Neural crest cell (in vitro differentiated cells): ENCODE measurements around the gene ILK. TPM values are rescaled to one million over a fixed set of nuclear protein-coding genes. Genes with fewer than 3 reads are reported as not detected.

Source experiments
- DNase-seq: peaks from one replicate; pipeline ENCODE4 v3.0.0; 2021; ENCODE audit warnings: low read depth, mixed read lengths, low spot score
- H3K27ac Mint-ChIP-seq: one replicate; pipeline ENCODE4 v1.8.0; 2021; ENCODE audit warnings: mild to moderate bottlenecking, mixed read lengths; ENCODE audit not compliant: unreplicated experiment
- H3K27me3 Mint-ChIP-seq: 2 replicates; pipeline ENCODE4 v1.8.0; 2021; ENCODE audit warnings: low read depth, mild to moderate bottlenecking, mixed read lengths
- H3K36me3 Mint-ChIP-seq: 2 replicates; pipeline ENCODE4 v1.8.0; 2021; ENCODE audit warnings: low read depth, mild to moderate bottlenecking, mixed read lengths
- H3K4me1 Mint-ChIP-seq: 2 replicates; pipeline ENCODE4 v1.8.0; 2021; ENCODE audit warnings: mixed read lengths
- H3K4me3 Mint-ChIP-seq: one replicate; pipeline ENCODE4 v1.8.0; 2021; ENCODE audit warnings: mild to moderate bottlenecking, mixed read lengths
- H3K9me3 Mint-ChIP-seq: 2 replicates; pipeline ENCODE4 v1.8.0; 2021; ENCODE audit warnings: mixed read lengths
- total RNA-seq: library from RNA; stranded (reverse); gene quantifications from 2 replicates; pipeline ENCODE4 v1.2.1, GENCODE V29; 2021
- TF ChIP-seq, protein P1 (sequence below): fragments of 200-600 bp; sonication (generic); conservative IDR thresholded peaks from 2 replicates; pipeline ENCODE4 v1.5.0; 2021; ENCODE audit warnings: antibody characterized with exemption, mild to moderate bottlenecking

Gene ILK
- total RNA-seq, 1 donor from 2014 or later: 121 TPM

- H3K4me3 Mint-ChIP-seq: no peak overlapping the region
- peaks cover 19% of the 10 kb centered on the region for H3K36me3 Mint-ChIP-seq
- H3K27ac Mint-ChIP-seq: no peak overlapping the region
- H3K4me1 Mint-ChIP-seq: no peaks in the 10 kb centered on the region
- peaks cover 4% of the 10 kb centered on the region for H3K27me3 Mint-ChIP-seq
- DNase-seq: no peak
- H3K9me3 Mint-ChIP-seq: no peaks in the 10 kb centered on the region
- TF ChIP-seq, protein P1, sequence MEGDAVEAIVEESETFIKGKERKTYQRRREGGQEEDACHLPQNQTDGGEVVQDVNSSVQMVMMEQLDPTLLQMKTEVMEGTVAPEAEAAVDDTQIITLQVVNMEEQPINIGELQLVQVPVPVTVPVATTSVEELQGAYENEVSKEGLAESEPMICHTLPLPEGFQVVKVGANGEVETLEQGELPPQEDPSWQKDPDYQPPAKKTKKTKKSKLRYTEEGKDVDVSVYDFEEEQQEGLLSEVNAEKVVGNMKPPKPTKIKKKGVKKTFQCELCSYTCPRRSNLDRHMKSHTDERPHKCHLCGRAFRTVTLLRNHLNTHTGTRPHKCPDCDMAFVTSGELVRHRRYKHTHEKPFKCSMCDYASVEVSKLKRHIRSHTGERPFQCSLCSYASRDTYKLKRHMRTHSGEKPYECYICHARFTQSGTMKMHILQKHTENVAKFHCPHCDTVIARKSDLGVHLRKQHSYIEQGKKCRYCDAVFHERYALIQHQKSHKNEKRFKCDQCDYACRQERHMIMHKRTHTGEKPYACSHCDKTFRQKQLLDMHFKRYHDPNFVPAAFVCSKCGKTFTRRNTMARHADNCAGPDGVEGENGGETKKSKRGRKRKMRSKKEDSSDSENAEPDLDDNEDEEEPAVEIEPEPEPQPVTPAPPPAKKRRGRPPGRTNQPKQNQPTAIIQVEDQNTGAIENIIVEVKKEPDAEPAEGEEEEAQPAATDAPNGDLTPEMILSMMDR: no peak
Measured at GRCh38 chr11:6625832-6626420, 22.4 kb downstream of the ILK start.

DNA sequence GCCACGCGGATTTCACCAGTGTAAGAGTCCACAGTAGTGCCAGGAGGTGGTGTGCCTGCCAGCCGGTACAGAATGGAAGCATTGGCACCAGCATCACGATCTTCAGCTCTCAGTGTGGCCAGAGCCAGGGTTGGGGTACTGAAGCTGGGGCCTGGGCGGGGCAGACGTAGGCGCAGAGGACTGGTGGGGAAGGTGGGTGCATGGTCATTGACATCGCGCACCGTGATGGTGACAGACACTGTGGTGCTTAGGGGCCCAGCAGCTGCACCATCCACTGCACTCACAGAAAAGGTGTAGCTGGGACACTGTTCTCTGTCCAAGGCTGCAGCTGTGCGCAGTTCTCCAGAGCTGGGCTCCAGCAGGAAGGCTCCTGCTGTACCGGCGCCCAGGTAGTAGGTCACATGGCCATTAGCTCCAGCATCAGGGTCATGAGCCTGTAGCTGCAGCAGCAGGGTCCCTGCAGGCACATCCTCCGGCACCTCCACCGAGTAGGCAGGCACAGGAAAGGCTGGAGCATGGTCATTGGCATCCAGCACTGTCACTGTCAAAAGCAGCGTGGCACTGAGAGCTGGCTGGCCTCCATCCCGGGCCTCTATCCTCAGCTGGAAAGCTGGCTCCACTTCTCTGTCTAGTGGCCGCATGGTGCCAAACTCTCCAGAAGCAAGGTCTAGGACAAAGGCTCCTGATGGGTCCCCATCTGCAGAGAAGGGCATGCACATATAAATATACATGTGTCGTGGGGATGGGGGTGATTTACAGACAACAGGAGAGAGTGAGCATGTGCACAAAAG, 23.6 kb downstream of the ILK start:
- Mint-ChIP-seq H3K27ac (no peak overlapping the region), H3K4me3 (no peak overlapping the region), H3K4me1 (no peaks in the 10 kb centered on the region), H3K9me3 (no peaks in the 10 kb centered on the region), H3K36me3 (peaks cover 29% of the 10 kb centered on the region), H3K27me3 (peaks cover 14% of the 10 kb centered on the region)
- TF ChIP-seq, protein P1: no peak
- DNase-seq: no peak

DNA sequence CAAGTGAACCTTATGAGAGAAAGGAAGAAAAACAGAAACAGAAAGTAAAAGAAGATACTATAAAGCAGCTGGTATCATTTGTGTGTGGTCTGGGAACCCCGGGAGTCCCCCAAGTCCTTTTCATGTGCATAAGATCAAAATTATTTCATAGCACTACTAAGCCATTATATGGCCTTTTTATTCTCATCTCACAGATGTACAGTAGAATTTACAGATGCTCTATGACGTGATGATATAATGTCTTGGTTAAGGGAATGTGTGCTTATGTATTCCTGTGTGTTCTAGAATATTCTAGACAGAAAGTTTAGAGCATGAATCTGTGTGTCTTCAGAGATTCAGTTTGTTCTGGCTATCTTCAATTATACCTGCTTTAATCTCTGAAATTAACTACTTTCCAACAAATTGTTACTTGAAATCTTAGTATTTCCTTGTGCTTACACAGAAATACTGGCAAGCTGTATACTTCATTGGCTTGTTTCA, 24.2 kb downstream of the ILK start:
- Mint-ChIP-seq H3K27ac (no peak overlapping the region), H3K36me3 (peaks cover 29% of the 10 kb centered on the region), H3K9me3 (no peaks in the 10 kb centered on the region), H3K4me1 (no peaks in the 10 kb centered on the region), H3K4me3 (no peak overlapping the region), H3K27me3 (peaks cover 14% of the 10 kb centered on the region)
- TF ChIP-seq, protein P1: no peak
- no peak for DNase-seq

GRCh38 chr11:6628526-6628925, 25.0 kb downstream of the ILK start:
- Mint-ChIP-seq H3K4me3 (no peak overlapping the region), H3K4me1 (no peaks in the 10 kb centered on the region)
- DNase-seq: no peak

DNA sequence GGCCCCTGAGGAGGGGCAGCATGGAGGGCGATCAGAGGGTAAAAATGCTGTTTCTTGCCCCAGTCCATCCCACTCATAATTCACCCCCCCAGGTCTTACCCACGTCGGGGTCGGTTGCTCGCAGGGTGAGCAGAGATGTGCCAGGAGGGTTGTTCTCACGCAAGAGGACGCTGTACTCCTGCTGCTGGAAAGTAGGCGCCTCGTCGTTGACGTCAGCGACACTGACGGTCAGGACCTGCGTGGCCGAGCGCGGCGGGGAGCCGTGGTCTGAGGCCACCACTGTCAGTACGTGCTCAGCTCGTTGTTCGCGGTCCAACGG, 26.0 kb downstream of the ILK start:
- Mint-ChIP-seq H3K36me3 (peaks cover 29% of the 10 kb centered on the region), H3K27me3 (peaks cover 14% of the 10 kb centered on the region), H3K27ac (no peak overlapping the region), H3K4me1 (no peaks in the 10 kb centered on the region), H3K9me3 (no peaks in the 10 kb centered on the region), H3K4me3 (no peak overlapping the region)
- DNase-seq: no peak
- TF ChIP-seq, protein P1: no peak

More at GRCh38 chr11:6628526-6628925, 25.0 kb downstream of the ILK start:
- Mint-ChIP-seq H3K27me3 (peaks cover 14% of the 10 kb centered on the region), H3K36me3 (peaks cover 32% of the 10 kb centered on the region), H3K9me3 (no peaks in the 10 kb centered on the region), H3K27ac (no peak overlapping the region)
- TF ChIP-seq, protein P1: no peak
